ENCODE measurements around the gene KCNMA1. TPM values are rescaled to one million over a fixed set of nuclear protein-coding genes. Genes with fewer than 3 reads are reported as not detected.

The KCNMA1 gene
- total RNA-seq, 1 experiment from 2014 or later, result 0.45 TPM

DNA sequence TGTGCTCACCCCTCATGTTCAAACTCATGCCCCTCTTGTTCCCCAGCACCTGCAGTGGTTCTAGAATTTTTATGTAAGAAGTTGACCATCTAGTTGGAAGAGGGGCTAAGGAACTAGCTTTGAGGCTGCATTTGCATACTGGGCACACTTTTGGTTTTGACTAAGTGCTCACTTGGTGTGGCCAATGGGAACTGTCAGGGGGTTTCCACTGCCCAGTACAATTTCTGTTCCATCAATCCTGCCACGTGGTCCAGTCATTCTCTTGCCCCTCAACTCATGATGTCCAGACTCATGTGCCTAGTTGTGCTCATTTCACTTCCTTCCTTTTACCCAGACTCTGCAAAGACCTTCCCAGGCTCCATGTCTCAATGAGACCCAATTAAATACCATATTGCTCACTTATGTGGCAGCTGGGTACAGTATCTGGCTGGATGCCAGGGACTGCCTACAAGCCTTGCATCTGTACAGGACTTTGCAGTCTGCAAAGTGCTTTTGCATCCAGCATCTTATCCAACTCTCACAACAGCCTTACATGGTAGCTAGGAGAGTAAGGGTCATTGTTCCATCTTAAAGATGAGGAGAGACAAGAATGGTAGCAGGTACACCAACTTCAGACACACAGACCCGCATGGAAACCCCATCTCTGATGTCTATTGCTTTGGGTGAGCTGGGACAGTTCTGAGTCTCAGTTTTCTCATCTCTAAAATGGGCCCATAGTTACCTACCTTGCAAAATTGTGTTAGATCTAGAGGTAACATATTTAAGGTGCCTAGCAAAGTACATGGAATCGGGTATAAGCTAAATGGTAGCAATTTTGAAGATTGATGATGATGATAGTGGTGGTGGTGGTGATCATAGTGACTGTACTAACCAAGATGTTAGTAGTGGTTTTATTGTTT lies 30.1 kb upstream of the KCNMA1 start:
- Mint-ChIP-seq H3K36me3 (ENCODE audit: insufficient read depth, unreplicated experiment) (no peaks in the 10 kb centered on the region), H3K9me3 (ENCODE audit: low read depth, unreplicated experiment) (no peaks in the 10 kb centered on the region), H3K4me3 (ENCODE audit: low read depth, unreplicated experiment) (no peak overlapping the region), H3K27ac (ENCODE audit: unreplicated experiment) (no peak overlapping the region), H3K4me1 (ENCODE audit: low read depth, unreplicated experiment) (peaks cover 19% of the 10 kb centered on the region), H3K27me3 (ENCODE audit: unreplicated experiment) (peaks cover 25% of the 10 kb centered on the region)
- TF ChIP-seq, protein P1, sequence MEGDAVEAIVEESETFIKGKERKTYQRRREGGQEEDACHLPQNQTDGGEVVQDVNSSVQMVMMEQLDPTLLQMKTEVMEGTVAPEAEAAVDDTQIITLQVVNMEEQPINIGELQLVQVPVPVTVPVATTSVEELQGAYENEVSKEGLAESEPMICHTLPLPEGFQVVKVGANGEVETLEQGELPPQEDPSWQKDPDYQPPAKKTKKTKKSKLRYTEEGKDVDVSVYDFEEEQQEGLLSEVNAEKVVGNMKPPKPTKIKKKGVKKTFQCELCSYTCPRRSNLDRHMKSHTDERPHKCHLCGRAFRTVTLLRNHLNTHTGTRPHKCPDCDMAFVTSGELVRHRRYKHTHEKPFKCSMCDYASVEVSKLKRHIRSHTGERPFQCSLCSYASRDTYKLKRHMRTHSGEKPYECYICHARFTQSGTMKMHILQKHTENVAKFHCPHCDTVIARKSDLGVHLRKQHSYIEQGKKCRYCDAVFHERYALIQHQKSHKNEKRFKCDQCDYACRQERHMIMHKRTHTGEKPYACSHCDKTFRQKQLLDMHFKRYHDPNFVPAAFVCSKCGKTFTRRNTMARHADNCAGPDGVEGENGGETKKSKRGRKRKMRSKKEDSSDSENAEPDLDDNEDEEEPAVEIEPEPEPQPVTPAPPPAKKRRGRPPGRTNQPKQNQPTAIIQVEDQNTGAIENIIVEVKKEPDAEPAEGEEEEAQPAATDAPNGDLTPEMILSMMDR (IDR thresholded peaks at IDR 0.05; ENCODE audit: unreplicated experiment), result no peak
- CTCF ChIA-PET, result no interaction called here
- intact Hi-C loops (cut with micrococcal nuclease; ENCODE audit: unreplicated experiment), result no loop called here
- DNase-seq, result no peak
- no TSS peak for BruUV-seq (replicated peaks)

DNA sequence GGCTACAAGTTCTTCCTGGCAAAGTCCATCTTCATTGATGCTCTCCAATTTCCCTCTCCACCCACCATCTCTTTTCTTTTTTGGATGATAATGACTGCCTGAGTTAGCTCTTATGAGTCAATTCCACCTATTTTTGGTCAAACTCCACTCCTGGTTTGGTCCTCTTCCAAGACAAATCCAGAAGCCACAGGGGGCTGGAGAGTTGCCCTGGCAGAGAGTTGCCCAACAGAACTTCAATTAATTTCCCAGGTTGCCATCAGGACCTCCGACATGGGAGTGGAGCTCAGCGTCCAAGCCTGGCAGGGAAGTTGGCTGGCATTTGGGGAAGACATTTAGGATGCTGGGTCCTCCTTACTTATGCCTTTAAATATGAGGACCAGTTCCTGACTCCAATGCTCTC lies 29.2 kb upstream of the KCNMA1 start:
- H3K27me3 Mint-ChIP-seq (ENCODE audit: unreplicated experiment), result peaks cover 25% of the 10 kb centered on the region
- DNase-seq, result no peak
- H3K4me1 Mint-ChIP-seq (ENCODE audit: low read depth, unreplicated experiment), result peaks cover 23% of the 10 kb centered on the region
- no peak overlapping the region for H3K27ac Mint-ChIP-seq (ENCODE audit: unreplicated experiment)
- H3K4me3 Mint-ChIP-seq (ENCODE audit: low read depth, unreplicated experiment), result no peak overlapping the region
- TF ChIP-seq, protein P1 (IDR thresholded peaks at IDR 0.05; ENCODE audit: unreplicated experiment), result no peak
- CTCF ChIA-PET, result no interaction called here
- H3K9me3 Mint-ChIP-seq (ENCODE audit: low read depth, unreplicated experiment), result no peaks in the 10 kb centered on the region
- H3K36me3 Mint-ChIP-seq (ENCODE audit: insufficient read depth, unreplicated experiment), result no peaks in the 10 kb centered on the region
- intact Hi-C loops (cut with micrococcal nuclease; ENCODE audit: unreplicated experiment), result no loop called here
- BruUV-seq (replicated peaks), result no TSS peak

DNA sequence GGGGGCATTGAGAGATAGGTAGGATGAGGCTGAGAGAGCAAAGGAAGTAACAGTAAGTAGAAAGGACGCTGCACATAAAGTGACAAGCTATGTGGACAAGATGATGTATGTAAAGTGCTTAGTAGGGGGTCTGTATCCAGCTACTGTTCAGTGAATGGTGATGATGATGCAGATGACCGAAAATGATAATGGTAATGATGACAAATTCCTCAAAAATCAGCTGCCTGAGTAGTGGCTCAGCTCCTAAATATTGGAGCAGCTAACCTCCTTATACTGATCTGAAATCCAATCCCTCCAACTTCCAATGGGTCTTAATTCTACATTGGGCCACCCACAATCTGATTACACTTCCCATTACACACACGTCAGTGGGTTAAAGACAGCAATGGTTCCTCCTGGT lies 27.1 kb upstream of the KCNMA1 start:
- Mint-ChIP-seq H3K4me1 (ENCODE audit: low read depth, unreplicated experiment) (peaks cover 31% of the 10 kb centered on the region), H3K27ac (ENCODE audit: unreplicated experiment) (no peak overlapping the region), H3K27me3 (ENCODE audit: unreplicated experiment) (peaks cover 4% of the 10 kb centered on the region), H3K36me3 (ENCODE audit: insufficient read depth, unreplicated experiment) (no peaks in the 10 kb centered on the region), H3K4me3 (ENCODE audit: low read depth, unreplicated experiment) (no peak overlapping the region), H3K9me3 (ENCODE audit: low read depth, unreplicated experiment) (no peaks in the 10 kb centered on the region)
- TF ChIP-seq, protein P1 (IDR thresholded peaks at IDR 0.05; ENCODE audit: unreplicated experiment), result no peak
- CTCF ChIA-PET, result no interaction called here
- BruUV-seq (replicated peaks), result no TSS peak
- DNase-seq, result no peak
- intact Hi-C loops (cut with micrococcal nuclease; ENCODE audit: unreplicated experiment), result no loop called here

DNA sequence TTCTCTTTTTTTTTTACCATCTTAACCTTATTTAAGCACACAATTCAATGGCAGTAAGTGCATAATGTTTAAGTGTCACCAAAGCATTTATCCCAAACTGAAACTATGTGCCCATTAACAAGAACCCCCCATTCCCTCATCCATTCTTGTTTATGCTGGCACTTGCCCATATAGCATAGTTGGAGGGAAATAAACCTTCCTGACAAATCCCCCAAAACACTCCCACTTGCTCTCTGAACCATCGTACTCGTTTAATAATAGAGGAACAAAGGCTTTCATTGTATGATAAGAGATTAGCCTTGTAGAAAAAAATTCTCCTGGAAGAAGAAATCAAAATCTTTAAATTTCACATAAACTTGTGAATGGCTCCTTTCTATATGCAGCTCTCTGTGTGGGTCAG lies 26.4 kb upstream of the KCNMA1 start:
- TF ChIP-seq, protein P1 (IDR thresholded peaks at IDR 0.05; ENCODE audit: unreplicated experiment), result no peak
- no TSS peak for BruUV-seq (replicated peaks)
- H3K27ac Mint-ChIP-seq (ENCODE audit: unreplicated experiment), result no peak overlapping the region
- H3K36me3 Mint-ChIP-seq (ENCODE audit: insufficient read depth, unreplicated experiment), result no peaks in the 10 kb centered on the region
- DNase-seq, result no peak
- intact Hi-C loops (cut with micrococcal nuclease; ENCODE audit: unreplicated experiment), result no loop called here
- CTCF ChIA-PET, result no interaction called here
- no peak overlapping the region for H3K4me3 Mint-ChIP-seq (ENCODE audit: low read depth, unreplicated experiment)
- no peaks in the 10 kb centered on the region for H3K9me3 Mint-ChIP-seq (ENCODE audit: low read depth, unreplicated experiment)
- peaks cover 31% of the 10 kb centered on the region for H3K4me1 Mint-ChIP-seq (ENCODE audit: low read depth, unreplicated experiment)
- H3K27me3 Mint-ChIP-seq (ENCODE audit: unreplicated experiment), result no peaks in the 10 kb centered on the region
